Testis (tissue), 3 donors: ENCODE results near the gene PRMT5. TPM values are rescaled to one million over a fixed set of nuclear protein-coding genes. Genes with fewer than 3 reads are reported as not detected.

Source experiments
- DNase-seq: peaks from one replicate; pipeline ENCODE4 v3.0.0-alpha.2; 2019
- H3K27ac ChIP-seq, 2 donors: fragments of 200-600 bp; sonication (generic); one replicate each; pipeline ENCODE4 v1.5.1; 2019
- H3K27me3 ChIP-seq: fragments of 200-600 bp; sonication (generic); one replicate; pipeline ENCODE4 v1.5.1; 2019
- H3K36me3 ChIP-seq: fragments of 200-600 bp; sonication (generic); one replicate; pipeline ENCODE4 v1.5.1; 2017; ENCODE audit warnings: low read depth; ENCODE audit errors: missing control alignments
- H3K4me1 ChIP-seq: fragments of 200-600 bp; sonication (generic); one replicate; pipeline ENCODE4 v1.5.1; 2019
- H3K4me3 ChIP-seq, 2 donors: fragments of 200-600 bp; sonication (generic); one replicate each; pipeline ENCODE4 v1.5.1; 2017 to 2019
- H3K9me3 ChIP-seq: fragments of 200-600 bp; sonication (generic); one replicate; pipeline ENCODE4 v1.5.1; 2017
- POLR2A ChIP-seq: fragments of 450-650 bp; IDR thresholded peaks from one replicate; pipeline ENCODE4 v1.6.1; 2017; ENCODE audit warnings: antibody characterized with exemption, mild to moderate bottlenecking, moderate library complexity
- WGBS, 2 donors: methylation state at CpG; one replicate each; pipeline ENCODE4 v1.1.5; 2018; 5-methylcytosine and 5-hydroxymethylcytosine counted together
- intact Hi-C: fragments of 100-400 bp; cut with DNase I; formaldehyde crosslinking; loops from one replicate; pipeline ENCODE4 v1.15.1; 2023; ENCODE audit warnings: low total_unique reads
- polyA plus RNA-seq: library from polyadenylated mRNA; stranded (reverse); fragments of 350-450 nt; fragmentation: Illumina TruSeq; extraction: RNeasy Lipid Tissue Mini Kit (QIAGEN cat#74804); gene quantifications from one replicate; pipeline ENCODE4 v1.2.3, GENCODE V29; 2014; ENCODE audit warnings: low read depth, low replicate concordance; ENCODE audit not compliant: insufficient read depth
- total RNA-seq, 2 donors: library from RNA; depleted of rRNA; stranded (reverse); fragments of >200 nt; gene quantifications; one replicate each; pipeline ENCODE4 v1.2.3, GENCODE V29; 2016
- TF ChIP-seq, protein P1 (sequence below), 3 experiments: fragments of 450-650 bp in 2 of 3; fragments of 200-600 bp in 1 of 3; sonication (generic) in 1 of 3; IDR thresholded peaks; one replicate each; pipeline ENCODE4 v1.5.1; 2016 to 2019; ENCODE audit warnings: antibody characterized with exemption in 3 of 3, mild to moderate bottlenecking in 2 of 3, moderate library complexity in 1 of 3

The PRMT5 gene
- total and polyA plus RNA-seq, 3 donors from 2014 or later, result 62.4 to 76.8 (median 73.9) TPM

DNA sequence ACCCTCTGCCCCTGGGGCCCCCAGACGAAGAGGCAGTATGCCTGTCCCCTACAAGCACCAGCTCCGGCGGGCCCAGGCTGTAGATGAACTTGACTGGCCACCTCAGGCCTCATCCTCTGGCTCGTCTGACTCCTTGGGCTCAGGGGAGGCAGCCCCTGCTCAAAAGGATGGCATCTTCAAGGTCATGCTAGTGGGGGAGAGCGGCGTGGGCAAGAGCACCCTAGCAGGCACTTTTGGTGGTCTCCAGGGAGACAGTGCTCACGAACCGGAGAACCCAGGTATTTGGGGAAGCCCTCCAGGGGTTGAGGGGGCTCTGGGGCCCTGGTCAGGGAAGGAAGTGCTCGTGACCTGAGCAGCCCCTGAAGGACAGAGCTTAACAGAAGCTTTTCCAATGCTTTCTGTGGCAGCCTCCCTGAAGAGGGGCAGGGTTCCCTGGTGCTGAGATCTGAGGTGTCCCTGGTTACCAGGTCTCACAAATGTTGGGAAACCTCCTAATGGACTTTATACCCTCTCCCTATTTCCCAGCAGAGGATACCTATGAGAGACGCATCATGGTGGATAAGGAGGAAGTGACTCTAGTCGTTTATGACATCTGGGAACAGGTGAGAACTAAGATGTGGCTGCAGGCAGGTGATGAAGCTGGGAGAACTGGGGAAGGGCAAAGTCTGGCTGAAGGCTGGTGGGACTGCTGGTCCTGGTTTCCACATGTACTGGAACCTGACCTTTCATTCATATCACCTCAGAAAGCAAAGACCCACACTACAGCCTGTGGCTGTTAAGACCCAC is 44.2 kb downstream of the PRMT5 start:
- no peaks in the 10 kb centered on the region for H3K9me3 ChIP-seq
- no peak for DNase-seq
- no peak overlapping the region for H3K4me3 ChIP-seq
- H3K27me3 ChIP-seq, result no peaks in the 10 kb centered on the region
- H3K4me1 ChIP-seq, result peaks cover 15% of the 10 kb centered on the region
- no peak overlapping the region for H3K27ac ChIP-seq
- 81 to 88% methylated on average over 10 to 11 of the region's 11 CpGs for WGBS, 2 donors
- TF ChIP-seq POLR2A, result no peak
- TF ChIP-seq, protein P1, sequence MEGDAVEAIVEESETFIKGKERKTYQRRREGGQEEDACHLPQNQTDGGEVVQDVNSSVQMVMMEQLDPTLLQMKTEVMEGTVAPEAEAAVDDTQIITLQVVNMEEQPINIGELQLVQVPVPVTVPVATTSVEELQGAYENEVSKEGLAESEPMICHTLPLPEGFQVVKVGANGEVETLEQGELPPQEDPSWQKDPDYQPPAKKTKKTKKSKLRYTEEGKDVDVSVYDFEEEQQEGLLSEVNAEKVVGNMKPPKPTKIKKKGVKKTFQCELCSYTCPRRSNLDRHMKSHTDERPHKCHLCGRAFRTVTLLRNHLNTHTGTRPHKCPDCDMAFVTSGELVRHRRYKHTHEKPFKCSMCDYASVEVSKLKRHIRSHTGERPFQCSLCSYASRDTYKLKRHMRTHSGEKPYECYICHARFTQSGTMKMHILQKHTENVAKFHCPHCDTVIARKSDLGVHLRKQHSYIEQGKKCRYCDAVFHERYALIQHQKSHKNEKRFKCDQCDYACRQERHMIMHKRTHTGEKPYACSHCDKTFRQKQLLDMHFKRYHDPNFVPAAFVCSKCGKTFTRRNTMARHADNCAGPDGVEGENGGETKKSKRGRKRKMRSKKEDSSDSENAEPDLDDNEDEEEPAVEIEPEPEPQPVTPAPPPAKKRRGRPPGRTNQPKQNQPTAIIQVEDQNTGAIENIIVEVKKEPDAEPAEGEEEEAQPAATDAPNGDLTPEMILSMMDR (IDR thresholded peaks at IDR 0.05), result no peak
- no peaks in the 10 kb centered on the region for H3K36me3 ChIP-seq
- intact Hi-C loops, result no loop called here

DNA sequence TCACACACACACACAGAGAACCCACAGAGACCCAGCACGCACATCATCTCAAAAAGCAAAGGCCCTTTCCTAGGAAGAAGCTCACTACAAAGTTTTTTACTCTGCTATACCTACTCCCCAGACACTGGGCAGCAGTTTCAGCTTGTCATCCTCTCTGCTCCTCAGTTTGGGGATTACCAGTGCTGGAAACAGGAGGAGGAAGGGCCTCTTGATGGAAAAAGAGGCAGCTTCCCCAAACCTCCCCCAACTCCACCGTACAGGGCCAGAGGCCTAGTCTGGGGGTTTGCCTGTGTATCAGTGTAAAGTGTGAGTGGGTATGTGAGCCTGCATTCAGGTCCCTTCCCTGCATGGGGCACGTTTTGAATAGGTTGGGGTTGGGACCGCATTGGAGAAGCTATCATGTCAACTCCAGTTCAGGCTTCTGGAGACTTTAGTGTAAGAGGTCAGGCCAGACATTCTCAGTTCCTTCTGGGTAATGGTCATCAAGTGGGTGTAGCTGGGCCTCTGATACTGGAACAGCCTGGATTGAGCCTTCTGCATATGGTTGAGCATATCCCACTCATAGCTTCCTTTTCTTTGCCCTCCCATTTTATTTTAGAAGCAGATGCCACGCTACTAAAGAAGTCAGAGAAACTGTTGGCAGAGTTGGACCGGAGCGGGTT is 45.0 kb downstream of the PRMT5 start:
- peaks cover 15% of the 10 kb centered on the region for H3K4me1 ChIP-seq
- H3K36me3 ChIP-seq, result no peaks in the 10 kb centered on the region
- no peak overlapping the region for H3K4me3 ChIP-seq
- no peaks in the 10 kb centered on the region for H3K27me3 ChIP-seq
- 74 to 89% methylated on average over 7 of the region's 7 CpGs for WGBS, 2 donors
- intact Hi-C loops, result no loop called here
- TF ChIP-seq, protein P1 (IDR thresholded peaks at IDR 0.05), result no peak
- TF ChIP-seq POLR2A, result no peak
- no peak overlapping the region for H3K27ac ChIP-seq
- H3K9me3 ChIP-seq, result no peaks in the 10 kb centered on the region
- no peak for DNase-seq

DNA sequence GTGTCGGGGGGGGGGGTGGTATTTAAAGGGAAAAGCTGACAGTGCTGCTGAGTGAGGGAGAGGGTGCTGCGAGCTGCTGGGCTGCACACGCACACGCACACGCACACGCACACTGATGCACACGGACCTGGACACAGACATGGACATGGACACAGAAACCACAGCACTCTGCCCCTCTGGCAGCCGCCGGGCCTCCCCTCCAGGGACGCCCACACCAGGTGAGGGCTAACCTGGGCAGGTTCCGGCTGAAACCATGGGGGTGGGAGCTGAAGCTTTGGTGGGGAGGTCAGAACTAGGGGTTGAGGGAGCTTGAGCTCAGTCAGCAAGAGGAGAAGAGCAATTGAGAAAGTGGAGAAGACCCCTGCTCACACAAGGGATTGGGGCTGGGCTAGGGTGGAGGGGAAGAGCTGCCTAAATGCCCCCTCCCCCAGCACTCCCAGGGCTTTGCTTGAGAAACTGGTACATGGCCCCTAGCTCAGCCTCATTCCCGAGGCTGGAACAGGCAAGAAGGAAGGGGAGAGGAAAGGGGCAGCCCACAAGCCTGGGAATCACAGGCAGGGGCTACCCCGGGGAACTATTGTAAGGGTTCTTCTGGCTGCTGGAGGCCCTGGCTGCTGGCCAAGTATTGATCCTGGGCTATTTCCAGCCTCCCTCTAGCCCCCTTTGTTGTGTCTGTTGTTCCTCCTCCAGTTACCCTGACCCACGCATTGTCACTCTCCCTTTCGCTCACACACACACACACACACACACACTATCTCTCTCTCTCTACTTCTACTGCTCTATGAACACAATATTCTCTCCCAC is 45.8 kb downstream of the PRMT5 start, which contains the start of gene REM2:
Gene REM2 (plus strand): TSS at position 50 of the 804 bp plus-strand sequence. CDS start 66 bp downstream, at position 116.
- Histone ChIP-seq H3K27ac (no peak within 1 kb of the TSS), H3K4me3 (no peak within 1 kb of the TSS), H3K36me3 (no peaks in the 10 kb centered on the region), H3K4me1 (peaks cover 15% of the 10 kb centered on the region), H3K9me3 (no peaks in the 10 kb centered on the region), H3K27me3 (no peaks in the 10 kb centered on the region)
- WGBS, 2 donors, result 35 to 40% methylated on average over 14 to 15 of the region's 15 CpGs
- DNase-seq, result no peak
- intact Hi-C loops, result no loop called here
- TF ChIP-seq, protein P1 (IDR thresholded peaks at IDR 0.05), result no peak
- TF ChIP-seq POLR2A, result no peak

DNA sequence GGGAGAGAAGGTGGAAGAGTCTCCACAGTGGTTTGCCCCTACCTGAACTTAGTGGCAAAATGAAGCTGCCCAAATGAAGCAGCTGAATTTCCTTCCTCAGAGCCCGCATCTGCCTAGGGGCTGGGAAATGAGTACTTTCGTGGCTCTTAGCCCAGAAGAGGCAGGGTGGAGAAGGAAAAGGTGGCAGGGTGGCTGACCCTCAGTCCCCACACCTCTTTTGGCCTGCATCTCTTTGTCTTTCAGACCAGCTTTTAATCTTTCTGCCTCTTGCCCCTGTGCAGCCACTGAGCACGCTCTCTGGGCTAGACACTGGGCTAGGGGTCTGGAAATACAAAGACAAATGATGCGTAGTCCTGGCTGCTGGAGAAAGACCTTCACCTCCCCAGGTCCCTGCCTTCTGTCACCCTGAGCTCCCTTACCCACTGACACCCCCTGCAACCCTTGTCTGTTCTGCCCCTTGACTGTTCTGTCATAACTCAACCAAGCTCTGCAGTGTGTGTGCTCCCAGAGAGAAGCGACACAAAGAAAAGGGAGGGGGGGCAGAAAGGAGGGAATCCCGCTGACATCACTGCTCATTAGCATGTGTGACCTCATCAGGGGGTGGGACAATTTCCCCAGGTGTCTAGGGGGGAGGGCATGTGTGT is 46.5 kb downstream of the PRMT5 start:
- H3K36me3 ChIP-seq, result no peaks in the 10 kb centered on the region
- no peaks in the 10 kb centered on the region for H3K27me3 ChIP-seq
- intact Hi-C loops, result no loop called here
- H3K27ac ChIP-seq, result no peak overlapping the region
- DNase-seq, result peak; percentile 54
- H3K4me1 ChIP-seq, result peaks cover 11% of the 10 kb centered on the region
- WGBS, 2 donors, result 31 to 48% methylated on average over 6 of the region's 6 CpGs
- no peak overlapping the region for H3K4me3 ChIP-seq
- H3K9me3 ChIP-seq, result no peaks in the 10 kb centered on the region
- TF ChIP-seq POLR2A, result no peak
- TF ChIP-seq, protein P1 (IDR thresholded peaks at IDR 0.05), result no peak
